Measurements from ENCODE around the gene RASA1.

The RASA1 gene

GRCh38 chr5:87361536-87362213, 94.0 kb downstream of the RASA1 start:
- DNase-seq, result peak; percentile 8

DNA sequence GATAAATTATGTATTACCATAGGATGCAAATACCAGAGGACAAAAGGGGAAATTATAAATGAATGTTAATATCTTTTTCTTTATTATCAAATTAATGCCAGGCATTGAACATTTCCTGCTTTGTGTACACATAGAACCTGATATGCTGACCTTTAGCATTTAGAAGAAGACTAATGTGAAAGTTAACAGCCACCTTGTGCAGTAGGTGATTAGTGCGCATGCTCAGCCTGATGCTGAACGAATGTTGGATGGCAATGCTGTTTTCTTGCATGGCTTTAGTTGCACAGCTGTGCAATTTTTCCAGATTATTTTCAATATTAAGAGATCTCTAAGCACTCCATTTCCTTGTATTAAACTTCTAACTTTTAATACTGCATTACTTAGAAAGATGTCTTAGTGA, 99.6 kb downstream of the RASA1 start:
- no peak for DNase-seq

DNA sequence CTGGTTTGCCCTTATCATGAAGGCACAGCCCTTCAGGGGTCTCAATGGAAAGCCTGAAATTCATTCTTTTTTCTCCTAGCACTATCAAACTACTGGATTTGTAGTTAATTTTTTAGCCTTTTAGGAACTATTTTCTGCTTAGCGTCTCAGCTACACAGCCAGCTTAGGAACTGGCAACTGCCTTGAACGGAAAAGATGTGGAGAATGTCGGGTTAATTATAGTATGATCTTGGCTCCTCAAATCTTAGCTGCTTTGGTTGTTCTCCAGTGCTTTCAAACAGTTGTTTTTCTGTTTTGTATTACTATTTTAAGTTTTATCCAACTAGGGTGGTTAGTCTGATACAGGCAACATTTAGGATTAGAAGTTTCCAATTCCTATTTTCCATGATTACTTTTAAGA, 100.9 kb downstream of the RASA1 start:
- no peak for DNase-seq

- no peak for DNase-seq
These were observed 101.7 kb downstream of the RASA1 start for GRCh38 chr5:87369431-87369830.

DNA sequence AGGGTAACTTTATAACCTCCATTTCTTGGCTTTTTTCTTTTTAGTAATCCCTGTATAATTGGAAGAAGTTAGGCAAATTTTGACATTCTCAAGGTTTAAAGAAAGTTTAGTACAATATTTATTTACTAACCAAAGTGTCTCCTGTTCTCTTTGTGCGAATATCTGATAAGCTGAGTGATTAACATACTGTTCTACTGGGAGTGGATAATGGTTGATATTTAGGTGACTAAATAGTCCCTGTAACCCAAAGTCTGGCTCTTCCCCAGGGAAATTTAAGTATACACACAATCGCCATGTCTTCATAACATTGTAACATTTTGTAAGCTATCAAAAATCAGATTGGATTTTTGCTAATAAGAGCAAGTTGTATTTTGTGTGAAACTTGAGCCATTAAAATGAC, 105.0 kb downstream of the RASA1 start:
- DNase-seq, result no peak

GRCh38 chr5:87382224-87382623, 114.5 kb downstream of the RASA1 start:
- no peak for DNase-seq

- no peak for DNase-seq
These were observed 115.5 kb downstream of the RASA1 start for GRCh38 chr5:87383216-87383615.

DNA sequence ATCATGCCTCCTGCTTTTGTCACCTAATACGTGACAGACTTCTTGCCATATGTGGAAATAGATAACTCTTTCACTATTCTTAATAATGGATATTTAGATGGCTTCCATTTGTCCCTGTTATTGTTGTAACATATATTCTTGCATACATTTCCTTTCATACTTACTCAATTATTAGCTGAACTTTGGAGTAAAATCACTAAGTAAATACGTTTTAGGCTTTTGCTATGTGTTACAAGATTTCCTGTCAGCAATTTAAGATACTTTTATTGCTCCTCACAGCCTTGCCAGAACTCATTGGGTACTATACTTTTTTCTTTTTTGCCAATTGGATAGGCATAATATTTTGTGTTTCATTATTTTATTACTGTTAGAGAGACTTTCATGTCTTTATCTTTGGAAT, 118.1 kb downstream of the RASA1 start:
- no peak for DNase-seq

GRCh38 chr5:87388129-87388528, 120.4 kb downstream of the RASA1 start:
- DNase-seq, result no peak

GRCh38 chr5:87389296-87390034, 121.8 kb downstream of the RASA1 start:
- no peak for DNase-seq

DNA sequence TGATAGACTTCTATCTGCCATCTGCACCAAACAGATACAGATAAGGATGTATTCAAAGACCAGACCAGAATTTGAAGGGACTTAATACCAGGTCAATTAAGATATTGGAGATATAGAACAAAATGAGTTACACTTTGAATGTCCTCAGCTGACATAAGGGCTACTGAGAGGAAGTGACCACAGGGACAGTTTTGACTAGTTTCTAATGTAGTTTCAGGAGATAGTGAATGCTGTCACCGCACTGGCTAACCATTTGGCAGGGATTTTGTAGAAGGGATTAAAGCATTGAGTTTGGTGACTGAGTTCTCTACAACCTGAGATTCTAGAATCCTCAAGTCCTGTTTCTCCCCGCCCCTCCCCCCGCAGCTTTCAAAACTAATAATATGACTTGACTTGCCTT, 122.4 kb downstream of the RASA1 start:
- no peak for DNase-seq

DNA sequence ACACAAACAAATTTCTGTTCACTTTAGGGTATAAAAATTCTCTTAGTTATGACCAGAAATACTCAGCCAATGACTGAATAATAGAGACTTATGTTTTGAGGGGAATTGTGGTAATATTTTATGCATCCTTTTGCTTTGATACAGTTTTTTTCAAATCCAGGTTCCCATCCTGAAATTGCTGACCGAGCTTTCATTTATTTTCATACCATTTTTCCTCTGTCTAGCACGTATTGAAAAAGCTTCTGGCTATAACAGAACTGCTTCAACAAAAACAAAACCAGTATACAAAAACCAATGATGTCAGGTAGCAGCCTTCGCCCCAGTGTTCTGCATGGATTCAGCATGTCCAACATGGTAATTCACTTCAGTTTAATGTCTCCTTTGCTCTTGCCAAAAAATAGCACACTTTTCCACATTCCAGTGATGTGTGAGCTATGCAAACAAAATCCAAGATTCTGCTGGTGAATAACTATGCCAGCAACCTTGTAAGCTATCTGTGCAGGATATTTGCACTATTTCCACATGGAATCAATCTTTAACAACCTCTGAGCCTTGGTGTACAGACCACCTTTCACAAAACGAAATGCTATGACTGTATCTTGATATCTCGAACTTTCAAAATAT, 123.0 kb downstream of the RASA1 start:
- no peak for DNase-seq

GRCh38 chr5:87392170-87392569, 124.5 kb downstream of the RASA1 start:
- no peak for DNase-seq

DNA sequence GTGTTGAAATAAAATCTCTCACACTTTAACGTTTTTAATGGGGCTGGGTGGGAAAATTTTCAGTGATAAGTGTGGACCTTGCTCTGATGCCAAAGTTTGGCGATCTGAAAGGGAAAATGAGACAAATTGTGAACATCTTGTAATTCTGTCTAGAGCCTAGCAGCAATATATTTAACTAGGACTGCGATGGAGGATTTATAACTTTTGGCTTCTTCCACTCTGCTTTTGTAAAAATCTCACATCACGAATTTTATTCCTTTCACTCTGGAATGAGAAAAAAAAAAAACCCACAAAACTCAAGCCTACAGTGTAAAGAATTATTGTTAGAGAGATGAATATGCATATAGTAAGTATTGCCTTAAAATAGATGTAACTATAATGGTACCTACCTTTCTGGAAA, 125.1 kb downstream of the RASA1 start:
- DNase-seq, result no peak

- DNase-seq, result peak; percentile 18
These were observed 125.6 kb downstream of the RASA1 start for GRCh38 chr5:87393331-87393730.

- DNase-seq, result peak; percentile 42
These were observed 126.9 kb downstream of the RASA1 start for GRCh38 chr5:87394411-87395165.

DNA sequence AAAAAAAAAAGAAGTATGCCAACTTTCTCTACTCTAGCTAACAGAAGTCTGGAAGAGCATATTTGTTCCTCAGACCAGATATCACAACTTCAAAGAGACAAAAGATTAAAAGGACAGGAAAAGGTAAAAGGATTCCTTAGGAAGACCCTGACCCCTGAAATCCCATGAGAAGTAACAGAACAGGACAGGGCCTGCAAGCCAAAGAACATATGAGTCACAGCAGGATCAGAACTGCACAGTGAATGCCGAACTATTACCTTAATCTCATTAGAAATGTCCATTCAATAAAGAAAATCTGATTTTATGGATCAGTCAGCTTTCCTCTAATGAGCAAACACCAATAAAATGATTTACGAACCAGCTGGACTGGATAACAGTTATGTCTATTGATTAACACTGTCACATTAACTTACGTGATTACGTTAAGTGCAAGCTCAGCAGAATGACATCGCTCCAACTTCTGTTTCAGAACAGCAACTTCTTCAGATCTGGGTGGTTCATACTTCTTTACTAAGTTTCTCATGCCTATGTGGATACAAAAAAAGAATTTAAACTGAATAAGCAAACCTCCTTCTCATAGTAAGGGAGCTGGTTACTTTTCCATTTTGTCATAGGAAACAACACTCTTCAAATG, 131.4 kb downstream of the RASA1 start:
- DNase-seq, result no peak

DNA sequence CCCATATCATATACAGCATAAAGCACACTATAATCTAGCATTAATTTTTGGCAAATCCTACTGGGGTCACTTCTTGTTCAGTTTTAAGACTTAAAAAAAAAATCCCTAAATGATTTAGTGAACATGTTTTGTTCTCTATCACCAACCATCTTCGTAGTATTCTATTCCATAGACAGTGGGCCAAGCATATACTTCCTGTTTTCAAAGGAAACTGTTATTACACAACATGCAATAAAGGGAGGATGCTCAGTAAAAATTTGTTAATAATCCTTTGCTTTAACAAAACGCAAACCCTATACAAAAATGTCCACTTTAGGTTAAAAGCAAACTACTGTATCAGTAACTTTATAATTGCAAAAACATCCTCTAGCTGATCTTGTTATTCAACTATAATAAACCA, 132.0 kb downstream of the RASA1 start:
- DNase-seq, result peak; percentile 58

DNA sequence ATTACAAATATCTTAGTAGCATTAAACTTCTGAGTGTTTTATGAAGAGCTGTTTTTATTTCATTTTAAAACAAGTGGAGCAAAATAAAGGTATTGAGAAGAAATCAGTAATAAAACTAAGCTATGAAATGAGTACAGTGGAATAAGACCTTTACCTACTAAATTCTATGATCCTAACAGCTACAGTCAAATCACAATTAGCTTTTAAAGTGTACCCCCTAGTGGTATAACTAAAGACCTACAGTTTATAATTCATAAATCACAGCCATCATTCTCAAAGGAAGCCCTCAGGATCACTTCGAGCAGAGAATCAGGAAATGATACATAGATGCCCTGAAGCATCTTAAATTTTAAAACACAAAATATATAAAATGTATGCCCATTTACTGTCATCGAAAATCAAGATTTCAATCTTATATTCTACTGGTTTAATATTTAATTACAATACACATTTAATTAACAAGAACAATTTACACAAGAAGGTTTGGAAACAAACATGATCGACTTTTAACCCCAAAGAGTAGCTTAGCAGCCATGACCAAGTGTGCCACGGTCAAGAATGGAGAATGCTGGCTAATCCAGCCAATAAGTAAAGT, 132.7 kb downstream of the RASA1 start:
- DNase-seq, result peak; percentile 51

- no peak for DNase-seq
These were observed 133.9 kb downstream of the RASA1 start for GRCh38 chr5:87401626-87402025.

GRCh38 chr5:87403409-87403808, 135.7 kb downstream of the RASA1 start:
- DNase-seq, result no peak

DNA sequence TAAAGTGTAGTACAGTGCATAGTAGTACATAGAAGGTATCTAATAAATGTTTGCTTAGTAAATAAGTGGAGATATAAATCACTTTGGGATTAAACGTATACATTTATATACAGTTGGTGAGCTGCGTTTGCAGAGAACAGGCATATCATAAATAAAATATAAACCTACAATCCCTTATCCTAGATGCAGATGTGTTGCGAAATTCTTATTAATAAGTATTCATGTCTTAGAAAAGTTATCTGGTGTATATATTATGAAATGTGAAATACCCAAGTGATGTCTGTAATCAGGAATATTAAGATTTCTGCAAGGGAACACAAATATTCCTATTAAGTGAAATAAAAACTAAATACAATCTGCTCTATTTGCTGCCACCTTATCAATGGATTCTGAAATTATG, 136.2 kb downstream of the RASA1 start:
- DNase-seq, result no peak

DNA sequence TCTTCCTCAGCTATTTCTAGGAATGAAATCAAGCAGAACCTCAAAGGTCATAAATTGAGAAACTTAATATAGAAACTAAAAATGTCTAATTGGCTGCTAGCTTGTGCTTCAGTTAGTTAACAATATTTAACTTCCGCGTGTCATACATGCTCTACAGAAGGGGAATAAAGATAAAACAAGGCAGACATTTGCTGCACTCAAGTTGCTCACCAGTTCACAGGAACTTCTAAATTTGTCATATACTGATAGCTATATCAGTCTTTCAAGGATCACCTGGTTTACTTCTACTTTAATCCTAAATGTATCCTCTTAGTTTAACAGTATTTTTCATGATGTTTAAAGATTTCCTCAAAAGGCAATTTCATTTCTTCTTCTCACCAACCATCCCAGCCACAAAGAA, 136.7 kb downstream of the RASA1 start:
- no peak for DNase-seq

Data from suppressor macrophage treated with lipopolysaccharide for 4 hours (primary cell).